ENCODE measurements around the gene TBC1D3K.
"Not testable (repeated sequence)": the region's sequence is repeated elsewhere in the genome, so short reads cannot be mapped to it uniquely, and the experiment has no call there.

TBC1D3K gene

GRCh38 chr17:37924115-37924514, at the start of gene TBC1D3K:
Gene TBC1D3K (plus strand): TSS chr17:37924415. CDS start chr17:37926000, 1,585 bp downstream.
- H3K9me3 ChIP-seq (ENCODE audit: control insufficient read depth, insufficient read depth, low read length); H3K4me3 ChIP-seq (ENCODE audit: low read depth, low read length); H3K9ac ChIP-seq (ENCODE audit: low read depth, low read length); H3K27me3 ChIP-seq (ENCODE audit: control insufficient read depth, insufficient read depth, low read length); H3K27ac ChIP-seq (ENCODE audit: low read depth, low read length); H3K36me3 ChIP-seq (ENCODE audit: control insufficient read depth, insufficient read depth, low read length); H3K4me1 ChIP-seq (ENCODE audit: control insufficient read depth, insufficient read depth, low read length): not testable (repeated sequence)

GRCh38 chr17:37884516-37884915, 39.7 kb upstream of the TBC1D3K start:
- no peaks in the 10 kb centered on the region for H3K9me3 ChIP-seq (ENCODE audit: control insufficient read depth, insufficient read depth, low read length)
- no peak overlapping the region for H3K27ac ChIP-seq (ENCODE audit: low read depth, low read length)
- peaks cover 7% of the 10 kb centered on the region; the same call in 1 of the 2 replicates for H3K4me1 ChIP-seq (ENCODE audit: control insufficient read depth, insufficient read depth, low read length)
- no peak overlapping the region for H3K4me3 ChIP-seq (ENCODE audit: low read depth, low read length)
- no peak overlapping the region for H3K9ac ChIP-seq (ENCODE audit: low read depth, low read length)
- no peaks in the 10 kb centered on the region for H3K36me3 ChIP-seq (ENCODE audit: control insufficient read depth, insufficient read depth, low read length)
- no peaks in the 10 kb centered on the region for H3K27me3 ChIP-seq (ENCODE audit: control insufficient read depth, insufficient read depth, low read length)

GRCh38 chr17:37885136-37885535, 39.1 kb upstream of the TBC1D3K start:
- no peak overlapping the region for H3K9ac ChIP-seq (ENCODE audit: low read depth, low read length)
- no peaks in the 10 kb centered on the region for H3K36me3 ChIP-seq (ENCODE audit: control insufficient read depth, insufficient read depth, low read length)
- no peak overlapping the region for H3K27ac ChIP-seq (ENCODE audit: low read depth, low read length)
- no peak overlapping the region for H3K4me3 ChIP-seq (ENCODE audit: low read depth, low read length)
- no peaks in the 10 kb centered on the region for H3K9me3 ChIP-seq (ENCODE audit: control insufficient read depth, insufficient read depth, low read length)
- peaks cover 7% of the 10 kb centered on the region; the same call in 1 of the 2 replicates for H3K4me1 ChIP-seq (ENCODE audit: control insufficient read depth, insufficient read depth, low read length)
- no peaks in the 10 kb centered on the region for H3K27me3 ChIP-seq (ENCODE audit: control insufficient read depth, insufficient read depth, low read length)

- Histone ChIP-seq H3K27me3 (ENCODE audit: control insufficient read depth, insufficient read depth, low read length) (no peaks in the 10 kb centered on the region), H3K4me3 (ENCODE audit: low read depth, low read length) (no peak overlapping the region), H3K27ac (ENCODE audit: low read depth, low read length) (no peak overlapping the region), H3K36me3 (ENCODE audit: control insufficient read depth, insufficient read depth, low read length) (no peaks in the 10 kb centered on the region), H3K9ac (ENCODE audit: low read depth, low read length) (no peak overlapping the region), H3K9me3 (ENCODE audit: control insufficient read depth, insufficient read depth, low read length) (no peaks in the 10 kb centered on the region), H3K4me1 (ENCODE audit: control insufficient read depth, insufficient read depth, low read length) (peaks cover 7% of the 10 kb centered on the region; the same call in 1 of the 2 replicates)
These were observed 35.3 kb upstream of the TBC1D3K start for GRCh38 chr17:37888881-37889280.

- not testable (repeated sequence) for H3K27ac ChIP-seq (ENCODE audit: low read depth, low read length); H3K9ac ChIP-seq (ENCODE audit: low read depth, low read length); H3K27me3 ChIP-seq (ENCODE audit: control insufficient read depth, insufficient read depth, low read length); H3K4me3 ChIP-seq (ENCODE audit: low read depth, low read length); H3K9me3 ChIP-seq (ENCODE audit: control insufficient read depth, insufficient read depth, low read length); H3K4me1 ChIP-seq (ENCODE audit: control insufficient read depth, insufficient read depth, low read length); H3K36me3 ChIP-seq (ENCODE audit: control insufficient read depth, insufficient read depth, low read length)
These were observed 27.3 kb upstream of the TBC1D3K start for GRCh38 chr17:37896961-37897360.

Measured in HUES48 (cell line).